HCT116 (cell line): Measurements from ENCODE around the gene ZDHHC1. TPM values are rescaled to one million over a fixed set of nuclear protein-coding genes. Genes with fewer than 3 reads are reported as not detected.

Source experiments
- ATAC-seq: fragments of 200-7000 bp; cut with Tn5 transposase; 2 replicates; pipeline ENCODE4 v1.9.1; 2020; ENCODE audit warnings: mild to moderate bottlenecking, moderate library complexity
- BruUV-seq: library from RNA; stranded (reverse); fragments of 400-500 nt; replicated peaks from 2 replicates; lab custom pipeline; 2021; lab: Mats Ljungman, UMichigan
- CTCF ChIA-PET: fragments of 300-600 bp; sonication (Branson Sonifier 250); formaldehyde crosslinking; loops from one replicate; lab custom pipeline; 2021; ENCODE audit warnings: antibody characterized with exemption; lab: Charles Lee
- POLR2A ChIA-PET: fragments of 300-600, 350-600 bp; sonication (Branson Sonifier 250); formaldehyde crosslinking; loops from one replicate; lab custom pipeline; 2021; ENCODE audit warnings: antibody characterized with exemption; lab: Charles Lee
- RAD21 ChIA-PET, 2 experiments: fragments of 300-600 bp; sonication (Branson Sonifier 250); formaldehyde crosslinking; loops; one replicate each; lab custom pipeline; 2023; ENCODE audit warnings: low total read pairs in 2 of 2; ENCODE audit not compliant: uncharacterized antibody in 2 of 2, unreplicated experiment in 2 of 2, low non-redundant PET in 1 of 2; lab: Charles Lee
- DNase-seq: peaks from one replicate; pipeline ENCODE4 v3.0.0-alpha.2; 2010; ENCODE audit warnings: low read depth, low spot score
- H2AFZ ChIP-seq: fragments of 200-600 bp; shearing (Covaris generic), sonication (generic); 2 replicates; pipeline ENCODE4 v1.6.1; 2017; ENCODE audit warnings: low read depth, mixed run types, mixed read lengths, antibody characterized with exemption, low read length; ENCODE audit not compliant: poor library complexity, severe bottlenecking
- H3K27ac ChIP-seq: 2 replicates; pipeline ENCODE4 v1.5.1; 2012; ENCODE audit warnings: low read depth, low read length
- H3K27me3 ChIP-seq: fragments of 200-600 bp; sonication (generic); 2 replicates; pipeline ENCODE4 v1.6.1; 2016; ENCODE audit warnings: mixed run types, low read length, mixed read lengths; ENCODE audit not compliant: insufficient read depth
- H3K36me3 ChIP-seq, 2 experiments: fragments of 200-500 bp in 1 of 2; fragments of 200-600 bp in 1 of 2; sonication (Bioruptor generic) in 1 of 2; sonication (generic) in 1 of 2; 2 replicates each; pipeline versions ENCODE4 v1.5.1 to v1.6.1; 2014 to 2016; ENCODE audit warnings: low read length in 2 of 2, inconsistent platforms in 1 of 2, mixed read lengths in 1 of 2, mixed run types in 1 of 2; ENCODE audit not compliant: insufficient read depth in 2 of 2, control insufficient read depth in 1 of 2
- H3K4me1 ChIP-seq, 2 experiments: fragments of 200-600 bp in 1 of 2; sonication (generic) in 1 of 2; 2 replicates each; pipeline versions ENCODE4 v1.5.1 to v1.6.1; 2012 to 2017; ENCODE audit warnings: low read length in 2 of 2, inconsistent platforms in 1 of 2, mild to moderate bottlenecking in 1 of 2, mixed read lengths in 1 of 2, mixed run types in 1 of 2, moderate library complexity in 1 of 2; ENCODE audit not compliant: insufficient read depth in 2 of 2, control insufficient read depth in 1 of 2
- H3K4me2 ChIP-seq: fragments of 200-600 bp; sonication (generic); 2 replicates; pipeline ENCODE4 v1.6.1; 2017; ENCODE audit warnings: mixed run types, low read length, mixed read lengths
- H3K4me3 ChIP-seq, 2 experiments: fragments of 200-600 bp in 1 of 2; sonication (generic) in 1 of 2; replicated peaks in 1 of 2; 2 replicates each; pipeline ENCODE4 v1.5.1; 2011 to 2016; ENCODE audit warnings: low read length in 2 of 2, control low read depth in 1 of 2, low read depth in 1 of 2, mild to moderate bottlenecking in 1 of 2, mixed read lengths in 1 of 2, mixed run types in 1 of 2
- H3K79me2 ChIP-seq: fragments of 200-600 bp; sonication (generic); 2 replicates; pipeline ENCODE4 v1.6.1; 2017; ENCODE audit warnings: mild to moderate bottlenecking, mixed run types, low read length, moderate library complexity, mixed read lengths; ENCODE audit not compliant: insufficient read depth
- H3K9ac ChIP-seq: fragments of 200-600 bp; sonication (generic); 2 replicates; pipeline ENCODE4 v1.6.1; 2016; ENCODE audit warnings: low read length, mixed read lengths
- H3K9me2 ChIP-seq: fragments of 200-600 bp; sonication (generic), shearing (Covaris generic); 2 replicates; pipeline ENCODE4 v1.6.1; 2017; ENCODE audit warnings: mixed run types, mild to moderate bottlenecking, moderate library complexity; ENCODE audit not compliant: insufficient read depth
- H3K9me3 ChIP-seq, 2 experiments: fragments of 200-500 bp in 1 of 2; fragments of 200-600 bp in 1 of 2; sonication (Bioruptor generic) in 1 of 2; sonication (generic) in 1 of 2; 2 replicates each; pipeline ENCODE4 v1.6.1; 2014 to 2017; ENCODE audit warnings: low read length in 2 of 2, mixed read lengths in 2 of 2, inconsistent platforms in 1 of 2, low read depth in 1 of 2, mild to moderate bottlenecking in 1 of 2, mixed run types in 1 of 2, moderate library complexity in 1 of 2; ENCODE audit not compliant: control insufficient read depth in 1 of 2, insufficient read depth in 1 of 2
- H4K20me1 ChIP-seq: fragments of 200-600 bp; sonication (generic), shearing (Covaris generic); 2 replicates; pipeline ENCODE4 v1.6.1; 2017; ENCODE audit warnings: mixed run types, mild to moderate bottlenecking, moderate library complexity; ENCODE audit not compliant: insufficient read depth
- EZH2phosphoT487 ChIP-seq: fragments of 200-600 bp; IDR thresholded peaks from 2 replicates; pipeline ENCODE4 v1.6.1; 2018; ENCODE audit warnings: antibody characterized with exemption, borderline replicate concordance
- POLR2A ChIP-seq: IDR thresholded peaks from 2 replicates; pipeline ENCODE4 v1.7.0; 2011; ENCODE audit warnings: borderline replicate concordance; ENCODE audit not compliant: insufficient read depth, insufficient read length; ENCODE audit errors: extremely low read depth
- RAD21 ChIP-seq: IDR thresholded peaks from 2 replicates; pipeline ENCODE4 v1.6.1; 2012; ENCODE audit warnings: low read depth, mild to moderate bottlenecking
- TCF7L2 ChIP-seq: IDR thresholded peaks from 2 replicates; pipeline ENCODE4 v1.7.0; 2011; ENCODE audit warnings: borderline replicate concordance, inconsistent platforms; ENCODE audit not compliant: insufficient read depth, insufficient read length; ENCODE audit errors: extremely low read depth
- YY1 ChIP-seq: IDR thresholded peaks from 2 replicates; pipeline ENCODE4 v1.6.1; 2011; ENCODE audit warnings: low read length, low read depth, moderate library complexity, mild to moderate bottlenecking; ENCODE audit not compliant: insufficient replicate concordance; ENCODE audit errors: extremely low read depth
- ZBTB33 ChIP-seq: IDR thresholded peaks from 2 replicates; pipeline ENCODE4 v1.6.1; 2011; ENCODE audit warnings: mild to moderate bottlenecking, low read length, moderate library complexity; ENCODE audit not compliant: insufficient replicate concordance; ENCODE audit errors: extremely low read depth
- intact Hi-C: fragments of 100-400 bp; cut with micrococcal nuclease; formaldehyde crosslinking; loops from 2 replicates; pipeline ENCODE4 v1.10.0; 2022
- total RNA-seq: library from RNA; stranded (reverse); gene quantifications from one replicate; pipeline ENCODE4 v1.2.1, GENCODE V29; 2021; ENCODE audit not compliant: unreplicated experiment
- TF ChIP-seq, protein P1 (sequence below): IDR thresholded peaks from 2 replicates; pipeline ENCODE4 v1.6.1; 2012; ENCODE audit warnings: low read depth
- TF ChIP-seq, protein P2 (sequence below): IDR thresholded peaks from 2 replicates; pipeline ENCODE4 v1.6.1; 2012

ZDHHC1 gene
- total RNA-seq, 1 experiment from 2014 or later = 9.1 TPM

DNA sequence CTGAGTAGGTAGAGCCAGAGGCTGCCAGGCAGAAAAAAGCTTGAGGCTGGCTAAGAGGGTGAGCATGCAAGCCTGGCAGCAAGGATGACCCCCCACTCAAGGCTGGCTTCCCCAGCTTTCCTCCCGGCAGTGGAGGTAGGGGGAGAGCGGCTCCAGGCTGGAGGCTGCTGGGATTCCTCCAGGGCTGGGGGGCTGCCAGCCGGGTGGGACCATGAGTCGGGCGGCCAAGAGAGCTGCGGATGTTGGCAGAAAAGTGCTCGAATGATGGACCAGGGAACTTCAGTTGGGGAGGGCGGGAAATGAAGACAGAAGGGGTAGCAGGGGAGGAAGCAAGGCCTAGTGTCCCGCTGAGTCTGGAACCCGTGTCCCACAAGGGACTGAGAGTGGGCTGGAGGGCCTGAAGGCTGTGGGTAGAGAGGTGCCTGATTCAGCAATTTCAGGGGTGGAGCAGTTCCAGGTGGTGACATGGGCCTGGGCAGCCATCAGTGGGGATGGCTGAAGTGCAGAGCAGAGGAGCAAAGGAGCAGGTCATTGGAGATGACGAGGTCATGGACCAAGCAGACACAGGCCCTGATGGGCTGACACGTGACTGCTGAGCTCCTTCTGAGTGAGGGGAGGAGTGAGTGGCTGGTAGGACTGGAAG, 34.9 kb upstream of the ZDHHC1 start:
- ChIA-PET POLR2A (no interaction called here), CTCF (interaction anchor here (0.9 to 2.5 kb wide), 2 partner anchors 17 to 23 kb away, joined by 3 to 6 read pairs; no protein-coding TSS in a partner anchor), RAD21 (no interaction called here)
- H3K4me1 ChIP-seq = peaks cover 0 to 3% of the 10 kb centered on the region in 2 experiments; a peak in 1 of 4 replicates
- no peak overlapping the region for H2AFZ ChIP-seq
- no peaks in the 10 kb centered on the region for H3K27me3 ChIP-seq
- no peaks in the 10 kb centered on the region for H3K36me3 ChIP-seq
- H3K79me2 ChIP-seq = no peaks in the 10 kb centered on the region
- no peaks in the 10 kb centered on the region for H3K9me3 ChIP-seq
- no peak overlapping the region for H3K9ac ChIP-seq
- H3K27ac ChIP-seq = no peak overlapping the region
- ATAC-seq (no peak), DNase-seq (no peak)
- H3K9me2 ChIP-seq = no peaks in the 10 kb centered on the region
- no peak overlapping the region for H3K4me2 ChIP-seq
- no peaks in the 10 kb centered on the region for H4K20me1 ChIP-seq
- intact Hi-C loops = no loop called here
- no peak overlapping the region for H3K4me3 ChIP-seq
- no TSS peak for BruUV-seq
- TF ChIP-seq, protein P1, sequence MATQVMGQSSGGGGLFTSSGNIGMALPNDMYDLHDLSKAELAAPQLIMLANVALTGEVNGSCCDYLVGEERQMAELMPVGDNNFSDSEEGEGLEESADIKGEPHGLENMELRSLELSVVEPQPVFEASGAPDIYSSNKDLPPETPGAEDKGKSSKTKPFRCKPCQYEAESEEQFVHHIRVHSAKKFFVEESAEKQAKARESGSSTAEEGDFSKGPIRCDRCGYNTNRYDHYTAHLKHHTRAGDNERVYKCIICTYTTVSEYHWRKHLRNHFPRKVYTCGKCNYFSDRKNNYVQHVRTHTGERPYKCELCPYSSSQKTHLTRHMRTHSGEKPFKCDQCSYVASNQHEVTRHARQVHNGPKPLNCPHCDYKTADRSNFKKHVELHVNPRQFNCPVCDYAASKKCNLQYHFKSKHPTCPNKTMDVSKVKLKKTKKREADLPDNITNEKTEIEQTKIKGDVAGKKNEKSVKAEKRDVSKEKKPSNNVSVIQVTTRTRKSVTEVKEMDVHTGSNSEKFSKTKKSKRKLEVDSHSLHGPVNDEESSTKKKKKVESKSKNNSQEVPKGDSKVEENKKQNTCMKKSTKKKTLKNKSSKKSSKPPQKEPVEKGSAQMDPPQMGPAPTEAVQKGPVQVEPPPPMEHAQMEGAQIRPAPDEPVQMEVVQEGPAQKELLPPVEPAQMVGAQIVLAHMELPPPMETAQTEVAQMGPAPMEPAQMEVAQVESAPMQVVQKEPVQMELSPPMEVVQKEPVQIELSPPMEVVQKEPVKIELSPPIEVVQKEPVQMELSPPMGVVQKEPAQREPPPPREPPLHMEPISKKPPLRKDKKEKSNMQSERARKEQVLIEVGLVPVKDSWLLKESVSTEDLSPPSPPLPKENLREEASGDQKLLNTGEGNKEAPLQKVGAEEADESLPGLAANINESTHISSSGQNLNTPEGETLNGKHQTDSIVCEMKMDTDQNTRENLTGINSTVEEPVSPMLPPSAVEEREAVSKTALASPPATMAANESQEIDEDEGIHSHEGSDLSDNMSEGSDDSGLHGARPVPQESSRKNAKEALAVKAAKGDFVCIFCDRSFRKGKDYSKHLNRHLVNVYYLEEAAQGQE = no peak
- TF ChIP-seq, all 23 proteins: peak for 0

- Histone ChIP-seq H3K4me1 (peaks cover 0 to 3% of the 10 kb centered on the region in 2 experiments; a peak in 1 of 4 replicates), H3K4me2 (no peak overlapping the region), H3K27ac (no peak overlapping the region), H3K9ac (no peak overlapping the region), H2AFZ (no peak overlapping the region), H3K9me2 (no peaks in the 10 kb centered on the region), H3K27me3 (no peaks in the 10 kb centered on the region), H3K36me3 (no peaks in the 10 kb centered on the region), H3K9me3 (no peaks in the 10 kb centered on the region), H3K4me3 (no peak overlapping the region), H4K20me1 (no peaks in the 10 kb centered on the region), H3K79me2 (no peaks in the 10 kb centered on the region)
- no peak for ATAC-seq
- no peak for DNase-seq
- CTCF ChIA-PET = no interaction called here
- BruUV-seq = no TSS peak
- RAD21 ChIA-PET = no interaction called here
- POLR2A ChIA-PET = no interaction called here
- intact Hi-C loops = no loop called here
- no peak for TF ChIP-seq ZBTB33
- no peak for TF ChIP-seq YY1
- no peak for TF ChIP-seq TCF7L2
- TF ChIP-seq, protein P2, sequence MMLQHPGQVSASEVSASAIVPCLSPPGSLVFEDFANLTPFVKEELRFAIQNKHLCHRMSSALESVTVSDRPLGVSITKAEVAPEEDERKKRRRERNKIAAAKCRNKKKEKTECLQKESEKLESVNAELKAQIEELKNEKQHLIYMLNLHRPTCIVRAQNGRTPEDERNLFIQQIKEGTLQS = no peak
- no peak for TF ChIP-seq EZH2phosphoT487
- no peak for TF ChIP-seq POLR2A
- no peak for TF ChIP-seq RAD21
These were observed 33.5 kb upstream of the ZDHHC1 start for GRCh38 chr16:67449739-67450138.
